SK-N-MC (cell line): ENCODE measurements around the gene TCF19.

ENCODE experiments used
- DNase-seq: peaks from one replicate; pipeline ENCODE4 v3.0.0-alpha.2; 2011; ENCODE audit warnings: low read depth, low spot score
- H3K27ac ChIP-seq: fragments of 200-600 bp; sonication (generic); 2 replicates; pipeline ENCODE4 v1.5.1; 2016; ENCODE audit warnings: mixed run types
- H3K36me3 ChIP-seq: fragments of 200-600 bp; sonication (generic); 2 replicates; pipeline ENCODE4 v1.6.1; 2017; ENCODE audit warnings: antibody characterized with exemption, low read length, mixed read lengths; ENCODE audit not compliant: insufficient read depth
- H3K4me3 ChIP-seq: fragments of 200-600 bp; sonication (generic); 2 replicates; pipeline ENCODE4 v1.5.1; 2016
- H3K9ac ChIP-seq: fragments of 200-600 bp; sonication (generic); 2 replicates; pipeline ENCODE4 v1.8.0; 2017; ENCODE audit warnings: mixed run types, mixed read lengths; ENCODE audit not compliant: insufficient read length
- H3K9me3 ChIP-seq: fragments of 200-600 bp; sonication (generic); 2 replicates; pipeline ENCODE4 v1.6.1; 2017; ENCODE audit warnings: low read depth, mild to moderate bottlenecking, antibody characterized with exemption, low read length, moderate library complexity, mixed read lengths
- EZH2 ChIP-seq: fragments of 200-600 bp; sonication (generic); IDR thresholded peaks from one replicate; pipeline ENCODE4 v1.6.1; 2017; ENCODE audit warnings: antibody characterized with exemption
- FOXP2 ChIP-seq: optimal IDR thresholded peaks from 2 replicates; pipeline ENCODE3; 2011; ENCODE audit warnings: mild to moderate bottlenecking, moderate library complexity; ENCODE audit not compliant: insufficient read depth; ENCODE audit errors: extremely low read length, control extremely low read depth
- POLR2AphosphoS5 ChIP-seq: IDR thresholded peaks from 2 replicates; pipeline ENCODE4 v1.6.1; 2012; ENCODE audit warnings: mild to moderate bottlenecking, low read depth, low read length, borderline replicate concordance

TCF19 gene

GRCh38 chr6:31158140-31158862 is at the start of gene TCF19:
Gene TCF19 (plus strand): TSS chr6:31158589. CDS start chr6:31159470, 881 bp downstream.
- Histone ChIP-seq H3K36me3 (peaks cover 19% of the 10 kb centered on the region; the same call in 1 of the 2 replicates), H3K27ac (peak within 1 kb of the TSS; percentile 72; the same call in 1 of the 2 replicates), H3K9ac (peak within 1 kb of the TSS; percentile 90), H3K4me3 (peak within 1 kb of the TSS; percentile 91), H3K9me3 (no peaks in the 10 kb centered on the region)
- TF ChIP-seq FOXP2 (no peak), POLR2AphosphoS5 (peak; percentile 78)
- DNase-seq: peak; percentile 100

GRCh38 chr6:31110825-31111582 is 47.4 kb upstream of the TCF19 start:
- Histone ChIP-seq H3K9me3 (no peaks in the 10 kb centered on the region), H3K4me3 (no peak overlapping the region), H3K27ac (no peak overlapping the region), H3K36me3 (no peaks in the 10 kb centered on the region), H3K9ac (no peak overlapping the region)
- DNase-seq: no peak
- no peak for TF ChIP-seq FOXP2
- TF ChIP-seq EZH2: no peak
- TF ChIP-seq POLR2AphosphoS5: no peak

DNA sequence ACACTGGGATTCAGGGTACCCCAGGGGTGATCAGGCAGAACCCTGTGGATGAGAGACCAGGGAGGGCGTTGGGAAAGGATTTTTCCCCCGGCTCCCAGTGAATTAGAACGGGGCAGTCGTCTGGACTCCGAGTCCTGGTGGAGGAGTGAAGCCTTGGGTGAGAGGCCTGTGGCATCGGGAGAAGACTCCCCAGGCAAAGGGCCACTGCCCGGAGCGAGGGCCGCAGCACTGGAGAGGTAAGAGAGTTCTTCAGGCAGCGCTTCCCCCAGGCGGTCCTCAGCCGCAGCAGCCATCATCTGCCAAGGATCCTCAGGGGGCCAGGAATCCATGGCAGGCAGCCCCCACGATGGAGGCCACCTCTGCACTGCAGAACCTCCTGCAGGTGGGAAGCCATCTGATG is 46.7 kb upstream of the TCF19 start:
- Histone ChIP-seq H3K36me3 (no peaks in the 10 kb centered on the region), H3K9ac (no peak overlapping the region), H3K4me3 (no peak overlapping the region), H3K9me3 (no peaks in the 10 kb centered on the region), H3K27ac (no peak overlapping the region)
- TF ChIP-seq POLR2AphosphoS5 (no peak), EZH2 (no peak), FOXP2 (no peak)
- DNase-seq: no peak

- H3K4me3 ChIP-seq: no peak within 1 kb of the TSS
- no peak within 1 kb of the TSS for H3K27ac ChIP-seq
- no peak within 1 kb of the TSS for H3K9ac ChIP-seq
- no peak for DNase-seq
- H3K36me3 ChIP-seq: no peaks in the 10 kb centered on the region
- H3K9me3 ChIP-seq: no peaks in the 10 kb centered on the region
- TF ChIP-seq EZH2: no peak
- no peak for TF ChIP-seq POLR2AphosphoS5
- TF ChIP-seq FOXP2: no peak
Observed at GRCh38 chr6:31112478-31112877, 45.9 kb upstream of the TCF19 start, which contains the start of gene C6orf15. Gene C6orf15 (minus strand): TSS chr6:31112575. CDS start chr6:31112555, 20 bp downstream.

GRCh38 chr6:31113861-31114540 is 44.4 kb upstream of the TCF19 start:
- Histone ChIP-seq H3K9ac (no peak overlapping the region), H3K27ac (no peak overlapping the region), H3K36me3 (no peaks in the 10 kb centered on the region), H3K4me3 (0 out of 2 replicates have a peak overlapping the region, but pooled peaks have one; percentile 0), H3K9me3 (no peaks in the 10 kb centered on the region)
- TF ChIP-seq EZH2 (no peak), FOXP2 (no peak), POLR2AphosphoS5 (no peak)
- DNase-seq: no peak

- Histone ChIP-seq H3K9me3 (no peaks in the 10 kb centered on the region), H3K27ac (no peak within 1 kb of the TSS), H3K9ac (no peak within 1 kb of the TSS), H3K4me3 (0 out of 2 replicates have a peak within 1 kb of the TSS, but pooled peaks have one; percentile 0), H3K36me3 (no peaks in the 10 kb centered on the region)
- DNase-seq: no peak
- TF ChIP-seq EZH2: no peak
- no peak for TF ChIP-seq POLR2AphosphoS5
- no peak for TF ChIP-seq FOXP2
Observed at GRCh38 chr6:31114541-31114878, 43.9 kb upstream of the TCF19 start, which contains the start of gene PSORS1C1. Gene PSORS1C1 (plus strand): TSS chr6:31114800. CDS start chr6:31129633, 14,833 bp downstream.

DNA sequence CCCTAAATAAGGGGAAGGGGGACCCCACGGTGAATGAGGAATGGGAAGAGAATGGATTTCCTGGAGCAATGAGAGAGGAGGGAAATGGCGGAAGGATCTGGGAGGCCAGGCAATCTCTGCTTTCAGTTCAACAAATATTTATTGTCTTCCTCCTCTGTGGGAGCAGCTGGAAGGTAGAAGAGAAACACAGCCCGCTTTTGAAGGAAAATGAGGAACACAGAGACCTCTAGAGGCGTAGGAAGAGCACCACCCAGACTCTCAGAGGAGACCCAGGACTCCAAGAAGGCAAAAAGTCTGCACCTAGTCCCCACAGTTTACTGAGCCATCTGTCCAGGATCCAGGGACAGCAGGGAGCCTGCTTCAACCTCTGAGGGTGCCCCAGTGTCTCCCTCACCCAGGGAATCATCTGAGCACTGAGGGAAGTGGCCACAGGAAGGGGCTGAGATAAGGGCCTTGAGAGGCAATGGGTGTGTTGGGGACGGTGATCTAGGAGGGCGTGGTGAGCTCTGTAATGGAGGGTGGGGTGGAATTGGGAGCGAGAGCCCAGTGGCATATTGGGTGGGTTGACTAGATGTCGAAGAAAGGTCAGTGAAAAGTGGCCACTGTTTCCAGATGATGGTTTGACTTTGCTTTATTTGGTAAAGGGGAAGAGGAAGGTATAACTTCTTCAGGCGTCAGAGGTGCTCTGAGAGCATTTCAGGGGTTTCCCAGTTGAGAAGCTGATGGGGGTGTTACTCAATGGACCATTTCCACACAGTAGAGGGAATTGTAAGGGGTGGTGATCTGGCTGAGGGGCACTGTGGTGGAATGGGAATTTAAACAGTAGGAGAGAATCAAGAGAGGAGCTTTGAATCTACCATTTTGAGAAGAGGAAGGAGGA is 43.2 kb upstream of the TCF19 start:
- Histone ChIP-seq H3K27ac (no peak overlapping the region), H3K9ac (no peak overlapping the region), H3K36me3 (no peaks in the 10 kb centered on the region), H3K9me3 (no peaks in the 10 kb centered on the region), H3K4me3 (no peak overlapping the region)
- TF ChIP-seq FOXP2 (no peak), POLR2AphosphoS5 (no peak), EZH2 (no peak)
- no peak for DNase-seq
